ENCODE data around the gene ELFN2.

DNA sequence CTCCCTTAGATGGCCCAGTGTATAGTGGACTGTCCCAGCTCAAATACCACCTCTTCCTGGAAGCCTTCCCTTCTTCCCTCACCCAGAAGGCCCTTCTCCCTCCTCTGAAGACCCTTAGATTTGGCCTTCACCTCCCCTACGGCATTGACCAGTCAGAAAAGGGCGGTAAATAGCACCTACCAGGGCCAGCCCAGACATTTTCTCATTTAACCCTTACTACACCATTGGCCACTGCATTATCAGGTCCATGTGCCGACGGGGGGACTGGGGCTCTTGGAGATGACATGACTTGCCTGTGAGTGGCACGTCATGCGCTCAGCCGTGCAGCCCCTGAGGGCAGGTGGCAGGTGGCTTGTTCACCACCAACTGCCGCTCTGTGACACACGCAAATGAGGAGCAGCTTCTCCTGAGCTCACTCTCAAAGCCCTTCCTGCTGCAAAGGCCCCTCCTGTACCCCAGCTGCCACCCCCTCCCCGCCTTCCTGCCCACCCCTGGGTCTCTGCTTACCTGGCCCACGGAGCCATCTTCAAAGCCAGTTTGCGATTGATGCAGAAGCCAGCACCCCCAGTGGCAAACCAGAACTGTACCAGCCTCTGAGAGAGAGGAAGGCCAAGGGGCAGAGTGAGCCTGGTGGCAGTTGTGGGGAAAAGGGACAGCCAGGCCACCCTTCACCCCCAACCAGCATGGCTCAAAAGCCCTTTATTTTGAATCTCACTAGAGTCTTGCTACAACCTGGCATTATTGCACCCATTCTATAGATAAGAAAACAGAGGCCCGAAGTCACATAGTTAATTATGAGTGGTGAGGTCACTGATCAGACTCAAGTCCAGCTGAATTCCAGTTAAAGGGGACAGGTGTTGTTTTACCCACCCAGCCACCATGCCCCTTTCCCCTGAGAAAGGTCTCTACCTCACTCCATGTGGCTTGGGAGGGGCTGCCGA is 49.4 kb upstream of the ELFN2 start:
- TF ChIP-seq, protein P1, sequence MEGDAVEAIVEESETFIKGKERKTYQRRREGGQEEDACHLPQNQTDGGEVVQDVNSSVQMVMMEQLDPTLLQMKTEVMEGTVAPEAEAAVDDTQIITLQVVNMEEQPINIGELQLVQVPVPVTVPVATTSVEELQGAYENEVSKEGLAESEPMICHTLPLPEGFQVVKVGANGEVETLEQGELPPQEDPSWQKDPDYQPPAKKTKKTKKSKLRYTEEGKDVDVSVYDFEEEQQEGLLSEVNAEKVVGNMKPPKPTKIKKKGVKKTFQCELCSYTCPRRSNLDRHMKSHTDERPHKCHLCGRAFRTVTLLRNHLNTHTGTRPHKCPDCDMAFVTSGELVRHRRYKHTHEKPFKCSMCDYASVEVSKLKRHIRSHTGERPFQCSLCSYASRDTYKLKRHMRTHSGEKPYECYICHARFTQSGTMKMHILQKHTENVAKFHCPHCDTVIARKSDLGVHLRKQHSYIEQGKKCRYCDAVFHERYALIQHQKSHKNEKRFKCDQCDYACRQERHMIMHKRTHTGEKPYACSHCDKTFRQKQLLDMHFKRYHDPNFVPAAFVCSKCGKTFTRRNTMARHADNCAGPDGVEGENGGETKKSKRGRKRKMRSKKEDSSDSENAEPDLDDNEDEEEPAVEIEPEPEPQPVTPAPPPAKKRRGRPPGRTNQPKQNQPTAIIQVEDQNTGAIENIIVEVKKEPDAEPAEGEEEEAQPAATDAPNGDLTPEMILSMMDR (conservative IDR thresholded peaks at IDR 0.05; ENCODE audit: low read length): no peak
- TF ChIP-seq EZH2phosphoT487 (IDR thresholded peaks at IDR 0.05; ENCODE audit: borderline replicate concordance): no peak

All from Loucy (cell line).